Measurements from ENCODE around the gene CDKAL1.

GRCh38 chr6:21159465-21159864 is 625.2 kb downstream of the CDKAL1 start:
- TF ChIP-seq ZFP3 (CRISPR knock-in tag; IDR thresholded peaks at IDR 0.05) (no peak), CSRNP3 (CRISPR knock-in tag; IDR thresholded peaks at IDR 0.05) (no peak), PATZ1 (CRISPR knock-in tag; IDR thresholded peaks at IDR 0.05; ENCODE audit: borderline replicate concordance) (no peak), CREB5 (CRISPR knock-in tag; IDR thresholded peaks at IDR 0.05; ENCODE audit: low read depth) (no peak), RARB (CRISPR knock-in tag; IDR thresholded peaks at IDR 0.05) (no peak)

Measured in SK-N-SH treated with all-trans-retinoic acid at 6 μM for 48 hours (cell line).